ENCODE measurements around the gene CDKN2B.
"Not testable (repeated sequence)": the region's sequence is repeated elsewhere in the genome, so short reads cannot be mapped to it uniquely, and the experiment has no call there.

The CDKN2B gene

GRCh38 chr9:22008717-22009505 lies at the start of gene CDKN2B:
Gene CDKN2B, minus strand, starts transcription at chr9:22009305. Its CDS starts 352 bp downstream, at chr9:22008953.
- peak; percentile 88 for ATAC-seq
- peak; percentile 84 for DNase-seq

- DNase-seq, ATAC-seq: not testable (repeated sequence)
These were observed 48.9 kb upstream of the CDKN2B start for GRCh38 chr9:22057972-22058371.

GRCh38 chr9:22056402-22056801 lies 47.3 kb upstream of the CDKN2B start:
- no peak for DNase-seq
- no peak for ATAC-seq

- ATAC-seq: no peak
- DNase-seq: no peak
These were observed 46.0 kb upstream of the CDKN2B start for GRCh38 chr9:22055090-22055489.

GRCh38 chr9:22054529-22054928 lies 45.4 kb upstream of the CDKN2B start:
- DNase-seq: no peak
- ATAC-seq: no peak

GRCh38 chr9:22054076-22054475 lies 45.0 kb upstream of the CDKN2B start:
- no peak for ATAC-seq
- no peak for DNase-seq

- ATAC-seq (no peak), DNase-seq (no peak)
These were observed 44.1 kb upstream of the CDKN2B start for GRCh38 chr9:22053178-22053577.

- peak; percentile 94 for ATAC-seq
These were observed 43.4 kb upstream of the CDKN2B start for GRCh38 chr9:22052376-22052945.

GRCh38 chr9:22050924-22051323 lies 41.8 kb upstream of the CDKN2B start:
- peak; percentile 42 for ATAC-seq

More at GRCh38 chr9:22052376-22052945, 43.4 kb upstream of the CDKN2B start:
- peak; percentile 33 for DNase-seq

GRCh38 chr9:22049411-22049810 lies 40.3 kb upstream of the CDKN2B start:
- DNase-seq: no peak
- ATAC-seq: peak; percentile 26

More at GRCh38 chr9:22050924-22051323, 41.8 kb upstream of the CDKN2B start:
- no peak for DNase-seq

GRCh38 chr9:22047596-22047995 lies 38.5 kb upstream of the CDKN2B start:
- DNase-seq (no peak), ATAC-seq (no peak)

- no peak for DNase-seq
- no peak for ATAC-seq
These were observed 37.3 kb upstream of the CDKN2B start for GRCh38 chr9:22046243-22046885.

- ATAC-seq (no peak), DNase-seq (no peak)
These were observed 36.3 kb upstream of the CDKN2B start for GRCh38 chr9:22045423-22045822.

GRCh38 chr9:22044583-22044982 lies 35.5 kb upstream of the CDKN2B start:
- no peak for DNase-seq
- no peak for ATAC-seq

GRCh38 chr9:22043928-22044327 lies 34.8 kb upstream of the CDKN2B start:
- DNase-seq: no peak
- no peak for ATAC-seq

- DNase-seq (no peak), ATAC-seq (no peak)
These were observed 32.7 kb upstream of the CDKN2B start for GRCh38 chr9:22041775-22042174.

- ATAC-seq (no peak), DNase-seq (no peak)
These were observed 32.2 kb upstream of the CDKN2B start for GRCh38 chr9:22041344-22041743.

- ATAC-seq (peak; percentile 91), DNase-seq (no peak)
These were observed 31.7 kb upstream of the CDKN2B start for GRCh38 chr9:22040760-22041159.

GRCh38 chr9:22039258-22039657 lies 30.2 kb upstream of the CDKN2B start:
- ATAC-seq (no peak), DNase-seq (no peak)

GRCh38 chr9:22037954-22038690 lies 29.0 kb upstream of the CDKN2B start:
- ATAC-seq: no peak
- no peak for DNase-seq

GRCh38 chr9:22036866-22037626 lies 27.9 kb upstream of the CDKN2B start:
- no peak for DNase-seq
- ATAC-seq: no peak

- ATAC-seq (peak; percentile 56), DNase-seq (no peak)
These were observed 26.5 kb upstream of the CDKN2B start for GRCh38 chr9:22035591-22036011.
